GM12892 (cell line): ENCODE measurements around the gene TECPR1.

ENCODE experiments used
- POLR2A ChIP-seq: IDR thresholded peaks from 2 replicates; pipeline ENCODE4 v1.6.1; 2011; ENCODE audit warnings: low read depth, low read length, control low read depth
- POLR2AphosphoS5 ChIP-seq: IDR thresholded peaks from 2 replicates; pipeline ENCODE4 v1.6.1; 2011; ENCODE audit warnings: low read depth, low read length, control low read depth
- TAF1 ChIP-seq: IDR thresholded peaks from 2 replicates; pipeline ENCODE4 v1.6.1; 2011; ENCODE audit warnings: low read depth, mild to moderate bottlenecking, control low read depth, low read length, borderline replicate concordance

DNA sequence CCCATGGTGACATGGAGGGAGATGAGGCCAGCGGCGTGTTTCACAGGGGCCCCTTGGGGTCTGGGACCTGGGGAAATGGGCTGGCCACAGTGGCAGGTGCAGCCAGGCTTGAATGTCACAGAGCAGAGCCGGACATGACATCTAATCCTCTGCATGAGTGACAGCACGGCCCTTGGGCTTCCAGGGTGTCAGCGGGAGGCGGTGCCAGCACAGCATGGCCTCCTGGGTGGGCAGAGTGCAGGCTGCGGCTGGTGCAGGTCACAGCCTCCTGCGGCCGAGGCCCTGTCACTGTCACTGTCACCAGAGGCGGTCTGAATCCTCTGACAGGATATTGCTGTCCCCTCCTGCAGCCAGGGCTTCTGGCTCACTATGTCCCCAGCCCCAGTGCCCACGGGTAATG, 22.6 kb downstream of the TECPR1 start:
- TF ChIP-seq TAF1 = no peak
- no peak for TF ChIP-seq POLR2A
- TF ChIP-seq POLR2AphosphoS5 = no peak
